ENCODE measurements around the gene KLHL1.
A peak's percentile ranks its signal among the peaks of the same experiment; 100 is the strongest.

The KLHL1 gene

GRCh38 chr13:69950160-69950559 lies 158.1 kb downstream of the KLHL1 start:
- TF ChIP-seq YY1 (IDR thresholded peaks at IDR 0.05; ENCODE audit: low read depth) (no peak), FOXM1 (IDR thresholded peaks at IDR 0.05; ENCODE audit: borderline replicate concordance, low read depth) (peak; percentile 95), NFIC (IDR thresholded peaks at IDR 0.05) (peak; percentile 78), USF1 (IDR thresholded peaks at IDR 0.05) (no peak), CEBPB (IDR thresholded peaks at IDR 0.05) (peak; percentile 15; the same call in 1 of the 2 replicates), CREB1 (IDR thresholded peaks at IDR 0.05; ENCODE audit: low read depth) (no peak), EP300 (IDR thresholded peaks at IDR 0.05; ENCODE audit: borderline replicate concordance) (peak; percentile 96), MAX (IDR thresholded peaks at IDR 0.05) (no peak; the same call in 1 of the 2 replicates), TCF12 (IDR thresholded peaks at IDR 0.05; ENCODE audit: low read depth) (peak; percentile 94), REST (IDR thresholded peaks at IDR 0.05; ENCODE audit: low read depth) (no peak), ZBTB7A (IDR thresholded peaks at IDR 0.05; ENCODE audit: low read depth) (no peak), TEAD4 (IDR thresholded peaks at IDR 0.05) (peak; percentile 78), EGR1 (IDR thresholded peaks at IDR 0.05) (no peak), TAF1 (IDR thresholded peaks at IDR 0.05; ENCODE audit: low read depth) (no peak), RAD21 (IDR thresholded peaks at IDR 0.05; ENCODE audit: low read depth) (no peak)

GRCh38 chr13:69948016-69948415 lies 160.2 kb downstream of the KLHL1 start:
- TF ChIP-seq EP300 (IDR thresholded peaks at IDR 0.05; ENCODE audit: borderline replicate concordance) (no peak), REST (IDR thresholded peaks at IDR 0.05; ENCODE audit: low read depth) (no peak), TCF12 (IDR thresholded peaks at IDR 0.05; ENCODE audit: low read depth) (0 out of 2 replicates have a peak, but pooled peaks have one; percentile 7), RAD21 (IDR thresholded peaks at IDR 0.05; ENCODE audit: low read depth) (no peak), USF1 (IDR thresholded peaks at IDR 0.05) (no peak), NFIC (IDR thresholded peaks at IDR 0.05) (no peak), ZBTB7A (IDR thresholded peaks at IDR 0.05; ENCODE audit: low read depth) (no peak), TAF1 (IDR thresholded peaks at IDR 0.05; ENCODE audit: low read depth) (no peak), YY1 (IDR thresholded peaks at IDR 0.05; ENCODE audit: low read depth) (no peak), EGR1 (IDR thresholded peaks at IDR 0.05) (no peak), FOXM1 (IDR thresholded peaks at IDR 0.05; ENCODE audit: borderline replicate concordance, low read depth) (no peak), TEAD4 (IDR thresholded peaks at IDR 0.05) (peak; percentile 41; the same call in 1 of the 2 replicates)

- TF ChIP-seq TCF12 (IDR thresholded peaks at IDR 0.05; ENCODE audit: low read depth): 0 out of 2 replicates have a peak, but pooled peaks have one; percentile 49
- 0 out of 2 replicates have a peak, but pooled peaks have one; percentile 22 for TF ChIP-seq MAX (IDR thresholded peaks at IDR 0.05)
- peak; percentile 85 for TF ChIP-seq NFIC (IDR thresholded peaks at IDR 0.05)
- TF ChIP-seq EP300 (IDR thresholded peaks at IDR 0.05; ENCODE audit: borderline replicate concordance): peak; percentile 72
- TF ChIP-seq TAF1 (IDR thresholded peaks at IDR 0.05; ENCODE audit: low read depth): no peak
- TF ChIP-seq FOXM1 (IDR thresholded peaks at IDR 0.05; ENCODE audit: borderline replicate concordance, low read depth): 0 out of 2 replicates have a peak, but pooled peaks have one; percentile 54
- TF ChIP-seq TEAD4 (IDR thresholded peaks at IDR 0.05): peak; percentile 63
- TF ChIP-seq EGR1 (IDR thresholded peaks at IDR 0.05): no peak
Measured at GRCh38 chr13:69947582-69947981, 160.7 kb downstream of the KLHL1 start.

GRCh38 chr13:69946511-69946910 lies 161.7 kb downstream of the KLHL1 start:
- TF ChIP-seq TEAD4 (IDR thresholded peaks at IDR 0.05) (peak; percentile 55), TCF12 (IDR thresholded peaks at IDR 0.05; ENCODE audit: low read depth) (peak; percentile 82), ZBTB7A (IDR thresholded peaks at IDR 0.05; ENCODE audit: low read depth) (no peak), USF1 (IDR thresholded peaks at IDR 0.05) (no peak), RAD21 (IDR thresholded peaks at IDR 0.05; ENCODE audit: low read depth) (no peak), REST (IDR thresholded peaks at IDR 0.05; ENCODE audit: low read depth) (no peak), CREB1 (IDR thresholded peaks at IDR 0.05; ENCODE audit: low read depth) (no peak), CEBPB (IDR thresholded peaks at IDR 0.05) (no peak; the same call in 1 of the 2 replicates), NFIC (IDR thresholded peaks at IDR 0.05) (peak; percentile 81), MAX (IDR thresholded peaks at IDR 0.05) (no peak), EP300 (IDR thresholded peaks at IDR 0.05; ENCODE audit: borderline replicate concordance) (peak; percentile 82), EGR1 (IDR thresholded peaks at IDR 0.05) (peak; percentile 49), TAF1 (IDR thresholded peaks at IDR 0.05; ENCODE audit: low read depth) (no peak), YY1 (IDR thresholded peaks at IDR 0.05; ENCODE audit: low read depth) (no peak), FOXM1 (IDR thresholded peaks at IDR 0.05; ENCODE audit: borderline replicate concordance, low read depth) (peak; percentile 65)

All from Ishikawa (cell line).